Erythroblast (primary cell): ENCODE data around the gene PVALB.

Source experiments
- GATA1 ChIP-seq: IDR thresholded peaks from 2 replicates; pipeline ENCODE4 v1.6.1; 2011; ENCODE audit warnings: low read depth, mild to moderate bottlenecking, control low read depth, low read length, moderate library complexity
- POLR2A ChIP-seq: IDR thresholded peaks from 2 replicates; pipeline ENCODE4 v1.6.1; 2011; ENCODE audit warnings: mild to moderate bottlenecking, low read length

DNA sequence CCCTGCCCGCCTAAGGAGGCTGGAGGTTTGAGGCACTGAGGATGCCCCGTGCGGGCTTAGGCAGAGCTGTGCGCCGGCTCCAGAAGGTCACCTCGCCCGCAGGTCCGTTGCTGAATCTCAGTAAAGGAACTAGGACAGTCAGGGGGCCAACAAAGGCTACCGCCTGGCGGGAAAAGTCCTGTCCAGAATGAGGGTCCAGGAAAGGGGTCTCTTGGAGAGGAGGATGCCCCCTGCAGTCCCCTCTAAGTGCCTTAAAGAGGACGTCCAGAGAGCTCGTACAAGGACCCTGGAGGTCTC lies 548 bp downstream of the PVALB start:
- no peak for TF ChIP-seq POLR2A
- no peak for TF ChIP-seq GATA1
